K562 (cell line): ENCODE measurements around the gene HNRNPF. TPM values are rescaled to one million over a fixed set of nuclear protein-coding genes. Genes with fewer than 3 reads are reported as not detected.
A peak's percentile ranks its signal among the peaks of the same experiment; 100 is the strongest.

Experiments
- CCAR2 ChIP-seq: fragments of 200-400 bp; formaldehyde crosslinking; IDR thresholded peaks from 2 replicates; pipeline ENCODE4 v1.6.1; 2017; ENCODE audit warnings: mild to moderate bottlenecking, low read depth, low read length
- DDX20 ChIP-seq: fragments of 450-650 bp; IDR thresholded peaks from 2 replicates; pipeline ENCODE4 v1.6.1; 2016; ENCODE audit warnings: missing genetic modification characterization, low read depth, mild to moderate bottlenecking, missing compliant biosample characterization, moderate library complexity
- GATAD2B ChIP-seq: fragments of 450-650 bp; IDR thresholded peaks from 2 replicates; pipeline ENCODE4 v1.6.1; 2017; ENCODE audit warnings: mild to moderate bottlenecking, borderline replicate concordance
- GTF2A2 ChIP-seq: IDR thresholded peaks from 2 replicates; pipeline ENCODE4 v1.6.1; 2016; ENCODE audit warnings: mild to moderate bottlenecking, missing genetic modification characterization, missing compliant biosample characterization
- HDGF ChIP-seq: fragments of 450-650 bp; IDR thresholded peaks from 2 replicates; pipeline ENCODE4 v1.6.1; 2016
- HMGN3 ChIP-seq: IDR thresholded peaks from 2 replicates; pipeline ENCODE4 v1.6.1; 2011; ENCODE audit warnings: borderline replicate concordance, low read depth, mild to moderate bottlenecking, mixed read lengths, low read length; ENCODE audit not compliant: insufficient read length; ENCODE audit errors: extremely low read depth
- LCOR ChIP-seq: sonication (generic); formaldehyde crosslinking; IDR thresholded peaks from 2 replicates; pipeline ENCODE4 v1.8.0; 2022; ENCODE audit warnings: mild to moderate bottlenecking, missing genetic modification reagents
- MAFG ChIP-seq: fragments of 450-650 bp; conservative IDR thresholded peaks from 2 replicates; pipeline ENCODE4 v1.6.1; 2016; ENCODE audit warnings: missing genetic modification characterization, missing compliant biosample characterization
- MCM5 ChIP-seq: fragments of 450-650 bp; IDR thresholded peaks from 2 replicates; pipeline ENCODE4 v1.6.1; 2016; ENCODE audit warnings: low read depth
- MEF2A ChIP-seq: IDR thresholded peaks from 2 replicates; pipeline ENCODE4 v1.6.1; 2011; ENCODE audit warnings: low read depth, mild to moderate bottlenecking, low read length, moderate library complexity; ENCODE audit not compliant: control insufficient read depth
- MTF1 ChIP-seq: fragments of 250-450 bp; sonication (Bioruptor Pico); IDR thresholded peaks from 2 replicates; pipeline ENCODE4 v1.9.0; 2021; ENCODE audit warnings: moderate library complexity, mild to moderate bottlenecking, inconsistent platforms, borderline replicate concordance
- RAD21 ChIP-seq, 2 experiments: fragments of 250-450 bp in 1 of 2; fragments of 450-650 bp in 1 of 2; sonication (Bioruptor Pico) in 1 of 2; formaldehyde crosslinking in 1 of 2; IDR thresholded peaks in 1 of 2; conservative IDR thresholded peaks in 1 of 2; 2 replicates each; pipeline versions ENCODE4 v1.4.0 to v1.8.0; 2020 to 2022; ENCODE audit warnings: mild to moderate bottlenecking in 2 of 2, moderate library complexity in 1 of 2
- SNRNP70 ChIP-seq: fragments of 200-400 bp; formaldehyde crosslinking; optimal IDR thresholded peaks from 2 replicates; pipeline ENCODE3; 2017; ENCODE audit warnings: low read depth, low read length
- SREBF1 ChIP-seq: fragments of 150-350 bp; IDR thresholded peaks from 2 replicates; pipeline ENCODE4 v1.6.1; 2014; ENCODE audit warnings: antibody characterized with exemption, low read depth, low read length, borderline replicate concordance
- SREBF2 ChIP-seq: sonication (generic); formaldehyde crosslinking; IDR thresholded peaks from 2 replicates; pipeline ENCODE4 v1.4.0; 2020; ENCODE audit warnings: mild to moderate bottlenecking, missing genetic modification reagents
- TAF1 ChIP-seq: IDR thresholded peaks from 2 replicates; pipeline ENCODE4 v1.6.1; 2011; ENCODE audit warnings: mild to moderate bottlenecking, low read length, moderate library complexity; ENCODE audit not compliant: insufficient read depth, control insufficient read depth, severe bottlenecking; ENCODE audit errors: extremely low read depth
- TAF7 ChIP-seq: fragments of 450-650 bp; IDR thresholded peaks from 2 replicates; pipeline ENCODE4 v1.6.1; 2016; ENCODE audit warnings: missing genetic modification characterization, missing compliant biosample characterization
- TCFL5 ChIP-seq: fragments of 250-450 bp; sonication (Bioruptor Pico); conservative IDR thresholded peaks from 2 replicates; pipeline ENCODE4 v1.6.1; 2021; ENCODE audit warnings: mild to moderate bottlenecking, moderate library complexity, matching md5 sums
- TRIM28 ChIP-seq: fragments of 450-650 bp; IDR thresholded peaks from 2 replicates; pipeline ENCODE4 v1.6.1; 2017
- ZNF239 ChIP-seq: fragments of 250-450 bp; sonication (Bioruptor Pico); IDR thresholded peaks from 2 replicates; pipeline ENCODE4 v1.4.0; 2020; ENCODE audit warnings: mild to moderate bottlenecking
- ZNF263 ChIP-seq: sonication (generic); formaldehyde crosslinking; IDR thresholded peaks from 2 replicates; pipeline ENCODE4 v1.8.0; 2022; ENCODE audit warnings: mild to moderate bottlenecking, missing genetic modification reagents, borderline replicate concordance
- ZNF274 ChIP-seq: IDR thresholded peaks from 2 replicates; pipeline ENCODE4 v1.6.1; 2011; ENCODE audit warnings: low read depth, mild to moderate bottlenecking, low read length, moderate library complexity, borderline replicate concordance
- ZNF583 ChIP-seq: fragments of 250-450 bp; sonication (Bioruptor Pico); IDR thresholded peaks from 2 replicates; pipeline ENCODE4 v1.4.0; 2020
- ZNF644 ChIP-seq: fragments of 200-800 bp; sonication (Bioruptor generic); IDR thresholded peaks from 2 replicates; pipeline ENCODE4 v1.6.1; 2016; ENCODE audit warnings: low read depth, missing genetic modification characterization, missing compliant biosample characterization
- ZNF785 ChIP-seq: fragments of 250-450 bp; sonication (Bioruptor Pico); IDR thresholded peaks from 2 replicates; pipeline ENCODE4 v1.4.0; 2020; ENCODE audit warnings: mild to moderate bottlenecking
- polyA plus RNA-seq, 8 experiments: library from polyadenylated mRNA; depleted of rRNA in 4 of 8; stranded (reverse) in 5 of 8; unstranded in 3 of 8; fragments of >200 nt; fragmentation: Nextera tagmentation in 2 of 8; fragmentation: Illumina TruSeq in 1 of 8; extraction: Ambion mirVana in 2 of 8; extraction: Trizol in 1 of 8; gene quantifications; 2 replicates each; pipeline versions ENCODE4 v1.2.1 to v1.2.3, GENCODE V29; 2011 to 2014; ENCODE audit warnings: inconsistent platforms in 1 of 8, missing spikeins in 1 of 8
- total RNA-seq, 7 experiments: library from RNA; depleted of rRNA in 6 of 7; stranded (reverse); fragments of >200 nt in 6 of 7; fragmentation: Illumina TruSeq in 2 of 7; extraction: Trizol in 2 of 7; gene quantifications; 2 replicates each; pipeline versions ENCODE4 v1.2.1 to v1.2.3, GENCODE V29; 2011 to 2021; ENCODE audit warnings: low replicate concordance in 1 of 7
- TF ChIP-seq, protein P1 (sequence below), 2 experiments: IDR thresholded peaks; 2 replicates each; pipeline ENCODE4 v1.6.1; 2012; ENCODE audit warnings: improper control_type of control experiment in 2 of 2, low read depth in 2 of 2, low read length in 2 of 2, borderline replicate concordance in 1 of 2
- TF ChIP-seq, protein P2 (sequence below): fragments of 450-650 bp; formaldehyde crosslinking; IDR thresholded peaks from 2 replicates; pipeline ENCODE4 v1.4.0; 2022; ENCODE audit warnings: mild to moderate bottlenecking, moderate library complexity

HNRNPF gene
- total and polyA plus RNA-seq, 9 of the 15 experiments (the other 6 are each of a cell fraction or from before 2014, with no cell fraction given), result 192 to 489 (median 416) TPM

DNA sequence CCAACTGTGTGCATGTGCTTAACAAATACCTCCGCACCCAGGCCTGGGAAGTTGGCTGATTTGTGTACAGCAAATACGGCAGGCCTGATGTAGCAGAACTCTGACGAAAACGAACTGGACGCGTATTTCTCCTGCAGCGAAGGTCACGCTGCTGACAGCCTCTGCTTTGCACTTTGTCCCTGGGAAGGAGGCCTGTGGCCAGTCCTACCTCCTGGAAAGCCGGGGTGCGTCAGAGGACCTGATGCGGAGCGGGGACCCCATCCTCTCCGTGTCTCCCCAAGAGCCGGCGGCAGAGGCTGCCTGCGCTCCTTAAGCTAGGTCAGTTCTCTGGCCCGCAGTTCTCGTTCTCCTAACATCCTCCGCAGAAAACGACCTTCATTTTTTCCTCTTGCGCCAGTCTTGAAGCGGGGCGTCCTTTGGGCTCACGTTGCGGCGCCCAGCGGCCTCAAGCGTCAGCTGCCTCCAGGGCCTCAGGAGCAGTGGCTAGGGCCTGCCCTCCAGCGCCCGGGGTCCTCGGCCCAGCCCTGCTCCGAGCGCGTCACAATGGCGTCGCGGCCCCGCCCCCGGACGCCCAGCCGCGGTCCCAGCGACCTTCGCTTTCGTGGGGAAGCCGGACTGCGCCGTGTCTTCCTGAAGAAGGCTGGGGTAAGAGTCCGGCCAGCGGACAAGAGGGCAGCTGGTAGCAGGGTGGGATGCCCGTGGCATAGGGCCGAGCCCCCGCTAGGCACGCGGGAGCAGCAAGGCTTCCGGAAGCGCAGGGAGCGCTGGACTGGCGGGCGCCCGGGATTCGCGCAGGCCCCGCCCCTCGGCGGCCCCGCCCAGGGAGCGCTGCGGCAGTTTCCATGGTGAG is 27.5 kb upstream of the HNRNPF start, which contains the start of gene ZNF487 (continued):
- no peak for TF ChIP-seq ZNF239 (CRISPR knock-in tag)
- TF ChIP-seq ZNF785 (CRISPR knock-in tag), result no peak
- no peak for TF ChIP-seq LCOR (CRISPR knock-in tag)
- TF ChIP-seq MTF1 (CRISPR knock-in tag), result no peak
- TF ChIP-seq MAFG (tag), result no peak
- TF ChIP-seq, protein P1, sequence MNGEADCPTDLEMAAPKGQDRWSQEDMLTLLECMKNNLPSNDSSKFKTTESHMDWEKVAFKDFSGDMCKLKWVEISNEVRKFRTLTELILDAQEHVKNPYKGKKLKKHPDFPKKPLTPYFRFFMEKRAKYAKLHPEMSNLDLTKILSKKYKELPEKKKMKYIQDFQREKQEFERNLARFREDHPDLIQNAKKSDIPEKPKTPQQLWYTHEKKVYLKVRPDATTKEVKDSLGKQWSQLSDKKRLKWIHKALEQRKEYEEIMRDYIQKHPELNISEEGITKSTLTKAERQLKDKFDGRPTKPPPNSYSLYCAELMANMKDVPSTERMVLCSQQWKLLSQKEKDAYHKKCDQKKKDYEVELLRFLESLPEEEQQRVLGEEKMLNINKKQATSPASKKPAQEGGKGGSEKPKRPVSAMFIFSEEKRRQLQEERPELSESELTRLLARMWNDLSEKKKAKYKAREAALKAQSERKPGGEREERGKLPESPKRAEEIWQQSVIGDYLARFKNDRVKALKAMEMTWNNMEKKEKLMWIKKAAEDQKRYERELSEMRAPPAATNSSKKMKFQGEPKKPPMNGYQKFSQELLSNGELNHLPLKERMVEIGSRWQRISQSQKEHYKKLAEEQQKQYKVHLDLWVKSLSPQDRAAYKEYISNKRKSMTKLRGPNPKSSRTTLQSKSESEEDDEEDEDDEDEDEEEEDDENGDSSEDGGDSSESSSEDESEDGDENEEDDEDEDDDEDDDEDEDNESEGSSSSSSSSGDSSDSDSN (IDR thresholded peaks at IDR 0.05; ENCODE audit: borderline replicate concordance in 1 of 2, low read depth in 2 of 2, low read length in 2 of 2), result peak; percentile 73 to 92; a peak in 1 of 4 replicates
- no peak for TF ChIP-seq MCM5
- no peak for TF ChIP-seq DDX20 (tag)
- no peak; the same call in 1 of the 2 replicates for TF ChIP-seq GATAD2B
- no peak for TF ChIP-seq ZNF583 (CRISPR knock-in tag)
- no peak for TF ChIP-seq MEF2A
- TF ChIP-seq RAD21 (CRISPR knock-in tag; conservative IDR thresholded peaks at IDR 0.05 in 1 of 2, IDR thresholded peaks at IDR 0.05 in 1 of 2), result peak; percentile 86 to 87
- no peak for TF ChIP-seq SREBF1
- no peak for TF ChIP-seq ZNF274
- TF ChIP-seq GTF2A2 (tag), result no peak
- TF ChIP-seq HMGN3, result peak; percentile 69
- TF ChIP-seq ZNF263 (CRISPR knock-in tag), result no peak
- TF ChIP-seq HDGF, result peak; percentile 45; the same call in 1 of the 2 replicates
- peak; percentile 81 for TF ChIP-seq TAF1
- no peak for TF ChIP-seq SREBF2 (CRISPR knock-in tag)
- no peak for TF ChIP-seq CCAR2
- no peak; the same call in none of the 2 replicates for TF ChIP-seq TRIM28
- no peak for TF ChIP-seq TCFL5 (CRISPR knock-in tag)
- TF ChIP-seq, protein P2, sequence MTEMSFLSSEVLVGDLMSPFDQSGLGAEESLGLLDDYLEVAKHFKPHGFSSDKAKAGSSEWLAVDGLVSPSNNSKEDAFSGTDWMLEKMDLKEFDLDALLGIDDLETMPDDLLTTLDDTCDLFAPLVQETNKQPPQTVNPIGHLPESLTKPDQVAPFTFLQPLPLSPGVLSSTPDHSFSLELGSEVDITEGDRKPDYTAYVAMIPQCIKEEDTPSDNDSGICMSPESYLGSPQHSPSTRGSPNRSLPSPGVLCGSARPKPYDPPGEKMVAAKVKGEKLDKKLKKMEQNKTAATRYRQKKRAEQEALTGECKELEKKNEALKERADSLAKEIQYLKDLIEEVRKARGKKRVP (CRISPR knock-in tag), result peak; percentile 12; the same call in 1 of the 2 replicates
- 0 out of 2 replicates have a peak, but pooled peaks have one; percentile 7 for TF ChIP-seq ZNF644
- TF ChIP-seq SNRNP70, result no peak
- peak; percentile 22; the same call in 1 of the 2 replicates for TF ChIP-seq TAF7 (tag)
